ENCODE data around the gene CELF4.

CELF4 gene

DNA sequence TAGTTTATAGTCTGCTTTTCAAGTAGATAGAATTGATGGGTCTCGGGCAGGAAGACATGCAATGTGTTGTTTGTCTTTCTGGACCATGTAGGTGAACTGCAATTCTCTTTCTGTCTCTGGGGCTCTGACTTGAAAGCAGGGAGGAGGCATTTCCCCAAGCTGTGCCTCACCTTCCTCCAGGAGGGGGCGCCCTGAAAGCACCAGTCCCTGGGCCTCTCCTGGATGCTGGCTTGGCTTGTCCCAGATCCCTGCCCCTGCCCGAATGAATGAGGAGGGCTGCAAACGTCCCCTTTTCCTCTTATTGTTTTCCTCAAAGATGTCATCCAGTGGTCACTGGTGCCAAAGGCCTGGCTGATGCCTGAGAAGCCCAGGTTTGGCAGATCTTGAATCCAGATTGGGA, 270.6 kb downstream of the CELF4 start:
- H3K4me3 ChIP-seq (ENCODE audit: control insufficient read depth in 1 of 7, extremely low read depth in 1 of 7, insufficient read depth in 4 of 7, low read depth in 2 of 7, low read length in 6 of 7): no peak overlapping the region
- no peaks in the 10 kb centered on the region for H3K9me3 ChIP-seq (ENCODE audit: control extremely low read depth in 1 of 5, control insufficient read depth in 4 of 5, insufficient read depth in 2 of 5, low read depth in 1 of 5, low read length in 4 of 5)
- CTCF ChIA-PET: interaction anchor here (0.9 kb wide), 1 partner anchor 18 kb away, joined by 3 read pairs; no protein-coding TSS in a partner anchor
- 39% methylated on average over 3 of the region's 4 CpGs for WGBS (ENCODE audit: insufficient coverage)
- peaks cover 0 to 14% (median 7%) of the 10 kb centered on the region in 4 experiments for H3K4me1 ChIP-seq (ENCODE audit: control extremely low read depth in 1 of 4, control insufficient read depth in 4 of 4, insufficient read depth in 4 of 4, low read length in 3 of 4)
- H3K27ac ChIP-seq (ENCODE audit: insufficient read depth in 1 of 2, low read depth in 1 of 2, low read length in 2 of 2, poor library complexity in 1 of 2, severe bottlenecking in 2 of 2): no peak overlapping the region
- DNase-seq: peak in 1 of 3 donors; percentile 9
- peaks cover 0 to 3% (median 0%) of the 10 kb centered on the region in 5 experiments for H3K27me3 ChIP-seq (replicated peaks in 2 of 5; ENCODE audit: control insufficient read depth in 4 of 5, insufficient read depth in 5 of 5, low read length in 4 of 5)
- H3K36me3 ChIP-seq (ENCODE audit: control insufficient read depth in 4 of 4, insufficient read depth in 4 of 4, low read length in 3 of 4): no peaks in the 10 kb centered on the region
- POLR2A ChIA-PET: no interaction called here

DNA sequence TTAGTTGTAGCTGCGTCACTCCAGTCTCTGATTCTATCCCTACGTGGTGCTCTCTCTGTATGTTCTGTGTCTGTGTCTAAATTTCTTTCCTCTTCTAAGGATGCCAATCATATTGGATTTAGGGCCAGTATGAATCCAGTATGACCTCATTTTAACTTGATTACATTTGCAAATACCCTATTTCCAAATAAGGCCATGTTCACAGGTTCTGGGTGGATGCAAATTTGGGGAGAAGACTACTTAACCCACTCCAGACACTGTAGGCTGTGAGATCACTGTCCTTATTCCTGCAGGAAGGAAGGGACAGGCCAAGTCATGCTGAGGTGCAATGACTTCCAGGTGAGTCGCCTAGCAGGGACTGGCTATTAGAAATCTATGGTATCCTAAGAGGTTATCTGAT, 272.2 kb downstream of the CELF4 start:
- Histone ChIP-seq H3K27ac (ENCODE audit: insufficient read depth in 1 of 2, low read depth in 1 of 2, low read length in 2 of 2, poor library complexity in 1 of 2, severe bottlenecking in 2 of 2) (no peak overlapping the region), H3K36me3 (ENCODE audit: control insufficient read depth in 4 of 4, insufficient read depth in 4 of 4, low read length in 3 of 4) (no peaks in the 10 kb centered on the region), H3K27me3 (replicated peaks in 2 of 5; ENCODE audit: control insufficient read depth in 4 of 5, insufficient read depth in 5 of 5, low read length in 4 of 5) (peaks cover 0 to 3% (median 0%) of the 10 kb centered on the region in 5 experiments), H3K9me3 (ENCODE audit: control extremely low read depth in 1 of 5, control insufficient read depth in 4 of 5, insufficient read depth in 2 of 5, low read depth in 1 of 5, low read length in 4 of 5) (no peaks in the 10 kb centered on the region), H3K4me3 (ENCODE audit: control insufficient read depth in 1 of 7, extremely low read depth in 1 of 7, insufficient read depth in 4 of 7, low read depth in 2 of 7, low read length in 6 of 7) (no peak overlapping the region), H3K4me1 (ENCODE audit: control extremely low read depth in 1 of 4, control insufficient read depth in 4 of 4, insufficient read depth in 4 of 4, low read length in 3 of 4) (no peaks in the 10 kb centered on the region)
- POLR2A ChIA-PET: no interaction called here
- 33% methylated on average over 1 of the region's 3 CpGs for whole genome bisulfite sequencing (ENCODE audit: insufficient coverage)
- CTCF ChIA-PET: no interaction called here
- DNase-seq: no peak

DNA sequence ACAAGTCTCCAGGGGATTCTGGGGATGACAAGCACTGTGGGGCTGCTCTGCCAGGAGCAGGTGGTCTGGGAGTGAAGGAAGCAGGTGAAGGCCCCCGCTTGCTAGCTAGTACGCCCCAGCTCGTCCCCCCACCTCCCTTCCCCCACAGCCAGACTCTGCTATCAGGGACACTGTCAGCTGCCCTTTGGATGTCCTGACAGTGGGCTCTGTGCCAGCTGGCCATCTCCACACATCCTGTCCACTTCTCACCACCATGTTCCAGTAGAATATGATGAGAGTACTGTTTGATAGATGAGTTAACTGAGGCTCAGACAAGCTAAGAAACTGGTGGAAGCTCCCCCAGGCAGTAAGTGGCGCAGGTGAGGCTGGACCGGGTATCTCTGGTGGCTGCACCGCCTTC, 276.2 kb downstream of the CELF4 start:
- Histone ChIP-seq H3K27me3 (replicated peaks in 2 of 5; ENCODE audit: control insufficient read depth in 4 of 5, insufficient read depth in 5 of 5, low read length in 4 of 5) (peaks cover 0 to 6% (median 3%) of the 10 kb centered on the region in 5 experiments), H3K4me1 (ENCODE audit: control extremely low read depth in 1 of 4, control insufficient read depth in 4 of 4, insufficient read depth in 4 of 4, low read length in 3 of 4) (no peaks in the 10 kb centered on the region), H3K27ac (ENCODE audit: insufficient read depth in 1 of 2, low read depth in 1 of 2, low read length in 2 of 2, poor library complexity in 1 of 2, severe bottlenecking in 2 of 2) (no peak overlapping the region), H3K4me3 (ENCODE audit: control insufficient read depth in 1 of 7, extremely low read depth in 1 of 7, insufficient read depth in 4 of 7, low read depth in 2 of 7, low read length in 6 of 7) (no peak overlapping the region), H3K9me3 (ENCODE audit: control extremely low read depth in 1 of 5, control insufficient read depth in 4 of 5, insufficient read depth in 2 of 5, low read depth in 1 of 5, low read length in 4 of 5) (no peaks in the 10 kb centered on the region), H3K36me3 (ENCODE audit: control insufficient read depth in 4 of 4, insufficient read depth in 4 of 4, low read length in 3 of 4) (no peaks in the 10 kb centered on the region)
- 97% methylated on average over 3 of the region's 6 CpGs for WGBS (ENCODE audit: insufficient coverage)
- DNase-seq: no peak
- ChIA-PET POLR2A (no interaction called here), CTCF (interaction anchor here (0.7 to 1.5 kb wide), 3 partner anchors 11 to 21 kb away, joined by 3 to 5 read pairs (median 3); no protein-coding TSS in a partner anchor)

DNA sequence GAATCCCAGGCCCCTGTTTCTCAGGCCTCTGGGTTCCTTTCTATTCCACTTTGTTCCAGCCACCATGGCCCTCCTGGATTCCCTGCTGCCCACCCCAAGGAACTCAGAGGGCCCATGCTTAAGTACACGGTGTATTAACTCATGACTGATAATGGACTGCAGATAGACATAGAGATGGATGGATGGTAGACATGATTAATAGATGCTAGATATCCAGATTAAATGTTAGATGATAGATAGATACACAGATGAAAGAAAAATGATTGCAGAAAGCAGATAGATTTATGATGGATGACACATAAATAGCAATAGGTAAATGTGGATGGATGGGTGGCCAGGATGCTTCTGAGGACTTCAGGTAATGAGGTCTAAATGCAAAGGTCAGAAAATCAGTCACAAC, 278.0 kb downstream of the CELF4 start:
- Histone ChIP-seq H3K4me1 (ENCODE audit: control extremely low read depth in 1 of 4, control insufficient read depth in 4 of 4, insufficient read depth in 4 of 4, low read length in 3 of 4) (no peaks in the 10 kb centered on the region), H3K9me3 (ENCODE audit: control extremely low read depth in 1 of 5, control insufficient read depth in 4 of 5, insufficient read depth in 2 of 5, low read depth in 1 of 5, low read length in 4 of 5) (no peaks in the 10 kb centered on the region), H3K27me3 (replicated peaks in 2 of 5; ENCODE audit: control insufficient read depth in 4 of 5, insufficient read depth in 5 of 5, low read length in 4 of 5) (peaks cover 0 to 12% (median 2%) of the 10 kb centered on the region in 5 experiments), H3K27ac (ENCODE audit: insufficient read depth in 1 of 2, low read depth in 1 of 2, low read length in 2 of 2, poor library complexity in 1 of 2, severe bottlenecking in 2 of 2) (no peak overlapping the region), H3K36me3 (ENCODE audit: control insufficient read depth in 4 of 4, insufficient read depth in 4 of 4, low read length in 3 of 4) (no peaks in the 10 kb centered on the region), H3K4me3 (ENCODE audit: control insufficient read depth in 1 of 7, extremely low read depth in 1 of 7, insufficient read depth in 4 of 7, low read depth in 2 of 7, low read length in 6 of 7) (no peak overlapping the region)
- WGBS (ENCODE audit: insufficient coverage): no CpG with 5 or more reads among the region's 1 CpG
- no peak for DNase-seq
- ChIA-PET POLR2A (no interaction called here), CTCF (interaction anchor here (1.5 kb wide), 1 partner anchor 13 kb away, joined by 5 read pairs; no protein-coding TSS in a partner anchor)

DNA sequence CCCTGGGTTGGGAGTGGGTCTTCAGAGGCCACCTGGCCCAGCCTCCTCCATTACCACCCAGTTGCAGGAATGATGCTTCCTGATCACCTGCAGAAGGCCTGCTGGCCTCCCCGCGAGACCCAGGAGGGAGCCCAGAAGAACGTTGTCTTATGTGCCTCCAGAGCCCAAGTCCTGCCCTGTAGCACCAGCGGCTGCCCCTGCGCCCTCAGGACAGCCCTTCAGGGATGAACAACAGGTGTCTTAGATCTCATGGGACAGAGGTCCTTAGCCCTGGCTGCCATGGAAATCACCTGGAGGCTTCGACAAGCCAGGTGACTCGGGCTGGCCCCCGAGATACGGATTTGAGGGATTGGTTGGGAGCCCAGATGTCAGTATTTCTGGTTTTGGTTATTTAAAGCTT, 278.8 kb downstream of the CELF4 start:
- H3K36me3 ChIP-seq (ENCODE audit: control insufficient read depth in 4 of 4, insufficient read depth in 4 of 4, low read length in 3 of 4): no peaks in the 10 kb centered on the region
- H3K4me1 ChIP-seq (ENCODE audit: control extremely low read depth in 1 of 4, control insufficient read depth in 4 of 4, insufficient read depth in 4 of 4, low read length in 3 of 4): no peaks in the 10 kb centered on the region
- no peak overlapping the region for H3K4me3 ChIP-seq (ENCODE audit: control insufficient read depth in 1 of 7, extremely low read depth in 1 of 7, insufficient read depth in 4 of 7, low read depth in 2 of 7, low read length in 6 of 7)
- no peak for DNase-seq
- WGBS (ENCODE audit: insufficient coverage): 94% methylated on average over 9 of the region's 9 CpGs
- ChIA-PET CTCF (no interaction called here), POLR2A (no interaction called here)
- no peaks in the 10 kb centered on the region for H3K9me3 ChIP-seq (ENCODE audit: control extremely low read depth in 1 of 5, control insufficient read depth in 4 of 5, insufficient read depth in 2 of 5, low read depth in 1 of 5, low read length in 4 of 5)
- H3K27ac ChIP-seq (ENCODE audit: insufficient read depth in 1 of 2, low read depth in 1 of 2, low read length in 2 of 2, poor library complexity in 1 of 2, severe bottlenecking in 2 of 2): no peak overlapping the region
- H3K27me3 ChIP-seq (replicated peaks in 2 of 5; ENCODE audit: control insufficient read depth in 4 of 5, insufficient read depth in 5 of 5, low read length in 4 of 5): peaks cover 0 to 16% (median 2%) of the 10 kb centered on the region in 5 experiments

DNA sequence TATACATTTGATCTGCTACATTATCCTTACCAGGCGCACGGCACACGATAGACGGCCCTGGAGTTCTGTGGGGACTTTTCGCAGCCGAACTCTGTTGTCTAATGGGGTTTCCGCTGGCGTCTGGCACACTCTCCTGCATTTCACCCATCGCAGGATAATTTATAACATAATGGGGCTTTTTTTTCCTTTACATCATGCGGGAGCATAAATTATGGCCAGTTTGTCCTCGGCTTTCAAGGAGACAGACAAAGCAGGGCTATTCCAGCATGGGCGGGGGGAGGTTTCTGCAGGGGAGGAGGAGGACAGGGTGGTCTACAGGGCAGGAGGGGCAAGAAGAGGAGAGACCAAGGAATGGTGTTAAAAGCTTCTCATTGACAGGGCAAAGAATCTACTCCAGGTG, 279.8 kb downstream of the CELF4 start:
- Histone ChIP-seq H3K9me3 (ENCODE audit: control extremely low read depth in 1 of 5, control insufficient read depth in 4 of 5, insufficient read depth in 2 of 5, low read depth in 1 of 5, low read length in 4 of 5) (no peaks in the 10 kb centered on the region), H3K36me3 (ENCODE audit: control insufficient read depth in 4 of 4, insufficient read depth in 4 of 4, low read length in 3 of 4) (no peaks in the 10 kb centered on the region), H3K27ac (ENCODE audit: insufficient read depth in 1 of 2, low read depth in 1 of 2, low read length in 2 of 2, poor library complexity in 1 of 2, severe bottlenecking in 2 of 2) (no peak overlapping the region), H3K4me1 (ENCODE audit: control extremely low read depth in 1 of 4, control insufficient read depth in 4 of 4, insufficient read depth in 4 of 4, low read length in 3 of 4) (no peaks in the 10 kb centered on the region), H3K4me3 (ENCODE audit: control insufficient read depth in 1 of 7, extremely low read depth in 1 of 7, insufficient read depth in 4 of 7, low read depth in 2 of 7, low read length in 6 of 7) (no peak overlapping the region), H3K27me3 (replicated peaks in 2 of 5; ENCODE audit: control insufficient read depth in 4 of 5, insufficient read depth in 5 of 5, low read length in 4 of 5) (peaks cover 0 to 24% (median 2%) of the 10 kb centered on the region in 5 experiments)
- DNase-seq: no peak
- CTCF ChIA-PET: no interaction called here
- 96% methylated on average over 9 of the region's 12 CpGs for WGBS (ENCODE audit: insufficient coverage)
- POLR2A ChIA-PET: no interaction called here

DNA sequence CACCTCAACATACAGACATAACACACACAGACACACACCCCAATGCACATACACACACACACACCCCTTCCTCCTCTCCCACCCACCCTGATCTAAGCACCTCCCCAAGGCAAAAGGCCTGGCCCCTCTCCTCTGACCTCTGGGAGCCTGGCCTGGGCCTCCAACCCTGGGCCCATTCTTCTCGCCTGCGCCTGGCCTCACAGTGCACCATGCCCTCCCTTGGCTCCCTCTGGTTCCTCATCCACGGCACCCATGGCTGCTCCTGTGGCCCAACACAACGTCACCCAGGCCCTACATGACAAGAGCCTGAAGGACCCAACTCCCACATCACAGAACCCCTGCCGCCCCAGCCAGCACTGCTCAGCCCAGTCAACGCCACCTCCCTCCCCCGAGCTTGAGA, 281.3 kb downstream of the CELF4 start:
- no peak overlapping the region for H3K27ac ChIP-seq (ENCODE audit: insufficient read depth in 1 of 2, low read depth in 1 of 2, low read length in 2 of 2, poor library complexity in 1 of 2, severe bottlenecking in 2 of 2)
- H3K36me3 ChIP-seq (ENCODE audit: control insufficient read depth in 4 of 4, insufficient read depth in 4 of 4, low read length in 3 of 4): no peaks in the 10 kb centered on the region
- H3K4me1 ChIP-seq (ENCODE audit: control extremely low read depth in 1 of 4, control insufficient read depth in 4 of 4, insufficient read depth in 4 of 4, low read length in 3 of 4): no peaks in the 10 kb centered on the region
- no peak overlapping the region for H3K4me3 ChIP-seq (ENCODE audit: control insufficient read depth in 1 of 7, extremely low read depth in 1 of 7, insufficient read depth in 4 of 7, low read depth in 2 of 7, low read length in 6 of 7)
- H3K9me3 ChIP-seq (ENCODE audit: control extremely low read depth in 1 of 5, control insufficient read depth in 4 of 5, insufficient read depth in 2 of 5, low read depth in 1 of 5, low read length in 4 of 5): no peaks in the 10 kb centered on the region
- no peak for DNase-seq
- WGBS (ENCODE audit: insufficient coverage): 90% methylated on average over 6 of the region's 7 CpGs
- CTCF ChIA-PET: no interaction called here
- H3K27me3 ChIP-seq (replicated peaks in 2 of 5; ENCODE audit: control insufficient read depth in 4 of 5, insufficient read depth in 5 of 5, low read length in 4 of 5): peaks cover 0 to 39% (median 9%) of the 10 kb centered on the region in 5 experiments
- POLR2A ChIA-PET: no interaction called here

All from common myeloid progenitor, CD34-positive (primary cell).